ENCODE measurements around the gene OSBPL5. TPM values are rescaled to one million over a fixed set of nuclear protein-coding genes. Genes with fewer than 3 reads are reported as not detected.

The OSBPL5 gene
- total and polyA plus RNA-seq, 9 of the 15 experiments (the other 6 are each of a cell fraction or from before 2014, with no cell fraction given) = 0.06 to 14.8 (median 3.2) TPM

GRCh38 chr11:3197044-3197695 is 32.1 kb upstream of the OSBPL5 start:
- Histone ChIP-seq H3K27ac (ENCODE audit: extremely low read depth, low read depth, low read length) (no peak overlapping the region), H3K9ac (ENCODE audit: insufficient read depth in 1 of 2, low read depth in 2 of 2, low read length in 2 of 2) (no peak overlapping the region; a peak in 1 of 4 replicates), H2AFZ (ENCODE audit: low read depth, low read length) (no peak overlapping the region), H3K9me1 (ENCODE audit: control insufficient read depth, insufficient read depth, low read length) (no peaks in the 10 kb centered on the region), H4K20me1 (replicated peaks; ENCODE audit: control insufficient read depth, insufficient read depth, low read length) (peaks cover 2% of the 10 kb centered on the region), H3K27me3 (ENCODE audit: control insufficient read depth in 2 of 2, insufficient read depth in 2 of 2, low read length in 2 of 2) (peaks cover 23 to 49% of the 10 kb centered on the region in 2 experiments; a peak in 4 of 5 replicates), H3K79me2 (ENCODE audit: control insufficient read depth, insufficient read depth, low read length) (no peaks in the 10 kb centered on the region), H3K4me3 (no peak overlapping the region), H3K4me1 (replicated peaks in 1 of 2; ENCODE audit: control insufficient read depth in 2 of 2, insufficient read depth in 2 of 2, low read length in 2 of 2) (peaks cover 0 to 58% of the 10 kb centered on the region in 2 experiments; a peak in 3 of 5 replicates), H3K36me3 (ENCODE audit: control insufficient read depth, insufficient read depth, low read length) (no peaks in the 10 kb centered on the region), H3K4me2 (ENCODE audit: insufficient read depth, low read length) (no peak overlapping the region), H3K9me3 (replicated peaks; ENCODE audit: control insufficient read depth, insufficient read depth, low read depth, low read length) (no peaks in the 10 kb centered on the region)
- intact Hi-C loops (cut with micrococcal nuclease) = no loop called here
- TF ChIP-seq NR4A1 (CRISPR knock-in tag; IDR thresholded peaks at IDR 0.05) = no peak
- no peak for TF ChIP-seq NR4A1 (tag; IDR thresholded peaks at IDR 0.05)
- TF ChIP-seq CCNT2 (IDR thresholded peaks at IDR 0.05; ENCODE audit: borderline replicate concordance, extremely low read depth, insufficient read length, low read depth, low read length) = no peak
- no peak for TF ChIP-seq SMAD3 (CRISPR knock-in tag; conservative IDR thresholded peaks at IDR 0.05)
- no peak for TF ChIP-seq SMC3 (conservative IDR thresholded peaks at IDR 0.05; ENCODE audit: insufficient read depth, low read depth, low read length)
- no peak for TF ChIP-seq MTA2 (IDR thresholded peaks at IDR 0.05; ENCODE audit: low read depth)
- no peak for TF ChIP-seq SRSF3 (IDR thresholded peaks at IDR 0.05; ENCODE audit: insufficient read depth, low read length)
- TF ChIP-seq HDAC3 (IDR thresholded peaks at IDR 0.05; ENCODE audit: borderline replicate concordance, partially characterized antibody) = no peak
- no peak for TF ChIP-seq CBX8 (IDR thresholded peaks at IDR 0.05; ENCODE audit: borderline replicate concordance, extremely low read depth, low read depth, low read length, poor library complexity, severe bottlenecking)
- no peak for TF ChIP-seq MXI1 (IDR thresholded peaks at IDR 0.05; ENCODE audit: low read depth, low read length)
- TF ChIP-seq PYGO2 (tag; IDR thresholded peaks at IDR 0.05) = no peak
- TF ChIP-seq TAF1 (IDR thresholded peaks at IDR 0.05; ENCODE audit: control insufficient read depth, extremely low read depth, insufficient read depth, low read length, severe bottlenecking) = no peak
- TF ChIP-seq GABPB2 (CRISPR knock-in tag; conservative IDR thresholded peaks at IDR 0.05) = no peak
- ATAC-seq (no peak), FAIRE-seq (no peak), DNase-seq (ENCODE audit: extremely low read depth in 1 of 4, low spot score in 3 of 4) (no peak)
- BruUV-seq (replicated peaks) = no TSS peak
- ChIA-PET CTCF (ENCODE audit: low intra/inter-chr PET ratio) (no interaction called here), POLR2A (interaction anchor here (0.6 to 1.5 kb wide), 3 partner anchors 20 to 184 kb away, joined by 3 read pairs; no protein-coding TSS in a partner anchor)
- in situ Hi-C loops (cut with MboI) = no loop called here
- 31% methylated on average over 10 of the region's 11 CpGs for WGBS (ENCODE audit: insufficient coverage, low coverage, missing lambda C conversion rate)
